ENCODE results near the gene MYCBP2. TPM values are rescaled to one million over a fixed set of nuclear protein-coding genes. Genes with fewer than 3 reads are reported as not detected.
A peak's percentile ranks its signal among the peaks of the same experiment; 100 is the strongest.

The MYCBP2 gene
- total RNA-seq, 4 donors from 2014 or later, result 115 to 165 (median 131) TPM

GRCh38 chr13:77053192-77053591, 273.7 kb downstream of the MYCBP2 start:
- H3K36me3 ChIP-seq, result peaks cover 11 to 12% of the 10 kb centered on the region in 2 donors
- H3K27ac ChIP-seq, result no peak overlapping the region
- intact Hi-C loops (cut with DNase I), result no loop called here
- peaks cover 0 to 10% of the 10 kb centered on the region in 2 donors for H3K4me1 ChIP-seq
- TF ChIP-seq POLR2A (IDR thresholded peaks at IDR 0.05), result no peak
- TF ChIP-seq, protein P1, sequence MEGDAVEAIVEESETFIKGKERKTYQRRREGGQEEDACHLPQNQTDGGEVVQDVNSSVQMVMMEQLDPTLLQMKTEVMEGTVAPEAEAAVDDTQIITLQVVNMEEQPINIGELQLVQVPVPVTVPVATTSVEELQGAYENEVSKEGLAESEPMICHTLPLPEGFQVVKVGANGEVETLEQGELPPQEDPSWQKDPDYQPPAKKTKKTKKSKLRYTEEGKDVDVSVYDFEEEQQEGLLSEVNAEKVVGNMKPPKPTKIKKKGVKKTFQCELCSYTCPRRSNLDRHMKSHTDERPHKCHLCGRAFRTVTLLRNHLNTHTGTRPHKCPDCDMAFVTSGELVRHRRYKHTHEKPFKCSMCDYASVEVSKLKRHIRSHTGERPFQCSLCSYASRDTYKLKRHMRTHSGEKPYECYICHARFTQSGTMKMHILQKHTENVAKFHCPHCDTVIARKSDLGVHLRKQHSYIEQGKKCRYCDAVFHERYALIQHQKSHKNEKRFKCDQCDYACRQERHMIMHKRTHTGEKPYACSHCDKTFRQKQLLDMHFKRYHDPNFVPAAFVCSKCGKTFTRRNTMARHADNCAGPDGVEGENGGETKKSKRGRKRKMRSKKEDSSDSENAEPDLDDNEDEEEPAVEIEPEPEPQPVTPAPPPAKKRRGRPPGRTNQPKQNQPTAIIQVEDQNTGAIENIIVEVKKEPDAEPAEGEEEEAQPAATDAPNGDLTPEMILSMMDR (IDR thresholded peaks at IDR 0.05), result no peak
- 94 to 95% methylated on average over 4 of the region's 4 CpGs for WGBS, 2 donors
- no peaks in the 10 kb centered on the region for H3K9me3 ChIP-seq
- no peak for DNase-seq
- H3K4me3 ChIP-seq (replicated peaks in 1 of 3), result no peak overlapping the region
- H3K27me3 ChIP-seq, result no peaks in the 10 kb centered on the region

GRCh38 chr13:77048681-77049080, 278.2 kb downstream of the MYCBP2 start:
- H3K9me3 ChIP-seq, result no peaks in the 10 kb centered on the region
- TF ChIP-seq, protein P1 (IDR thresholded peaks at IDR 0.05), result no peak
- TF ChIP-seq POLR2A (IDR thresholded peaks at IDR 0.05), result no peak
- H3K4me3 ChIP-seq (replicated peaks in 1 of 3), result no peak overlapping the region
- H3K27ac ChIP-seq, result no peak overlapping the region
- intact Hi-C loops (cut with DNase I), result no loop called here
- H3K4me1 ChIP-seq, result no peaks in the 10 kb centered on the region
- 82 to 83% methylated on average over 4 of the region's 4 CpGs for WGBS, 2 donors
- peaks cover 14 to 15% of the 10 kb centered on the region in 2 donors for H3K36me3 ChIP-seq
- H3K27me3 ChIP-seq, result no peaks in the 10 kb centered on the region
- DNase-seq, result no peak

DNA sequence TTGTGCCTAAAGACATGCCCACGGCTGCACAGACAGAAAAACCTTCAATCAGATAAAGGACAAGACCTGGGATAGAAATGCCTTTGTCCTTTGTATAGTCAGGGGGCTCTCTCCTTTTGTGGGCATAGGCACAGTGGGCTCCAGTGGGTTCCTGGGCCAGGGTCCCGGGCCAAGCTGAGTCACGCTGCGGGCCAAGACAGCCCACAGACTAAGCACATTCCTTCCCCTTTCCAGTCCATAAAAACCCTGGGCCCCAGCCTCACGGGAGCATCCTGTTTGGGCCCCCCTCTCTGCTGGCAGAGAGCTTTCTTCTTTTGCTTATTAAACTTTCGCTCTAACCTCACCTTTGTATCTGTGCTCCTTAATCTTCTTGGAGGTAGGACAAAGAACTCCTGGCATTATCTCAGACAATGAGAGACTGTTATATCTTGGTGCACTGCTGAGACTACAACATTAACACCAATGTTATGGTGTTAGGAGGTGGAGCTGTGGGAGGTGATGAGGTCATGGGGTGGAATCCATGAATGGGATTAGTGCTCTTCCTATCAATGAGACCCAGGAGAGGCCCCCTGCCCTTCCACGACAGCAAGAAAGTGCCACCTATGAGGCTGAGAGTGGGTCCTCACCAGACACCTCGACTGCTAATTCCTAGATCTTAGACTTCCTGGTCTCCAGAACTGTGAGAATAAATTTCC, 279.1 kb downstream of the MYCBP2 start:
- H3K9me3 ChIP-seq, result no peaks in the 10 kb centered on the region
- TF ChIP-seq, protein P1 (IDR thresholded peaks at IDR 0.05), result no peak
- TF ChIP-seq POLR2A (IDR thresholded peaks at IDR 0.05), result no peak
- H3K4me1 ChIP-seq, result peaks cover 4 to 5% of the 10 kb centered on the region in 2 donors
- DNase-seq, result no peak
- intact Hi-C loops (cut with DNase I), result no loop called here
- H3K27me3 ChIP-seq, result no peaks in the 10 kb centered on the region
- 95 to 97% methylated on average over 8 of the region's 8 CpGs for WGBS, 2 donors
- no peak overlapping the region for H3K27ac ChIP-seq
- peaks cover 11 to 14% of the 10 kb centered on the region in 2 donors for H3K36me3 ChIP-seq
- H3K4me3 ChIP-seq (replicated peaks in 1 of 3), result no peak overlapping the region

GRCh38 chr13:77042566-77043177, 284.2 kb downstream of the MYCBP2 start:
- intact Hi-C loops (cut with DNase I), result no loop called here
- Histone ChIP-seq H3K27ac (peak overlapping the region; percentile 5 to 63 (median 57)), H3K36me3 (peaks cover 6% of the 10 kb centered on the region in 2 donors), H3K9me3 (no peaks in the 10 kb centered on the region), H3K4me1 (peaks cover 8 to 10% of the 10 kb centered on the region in 2 donors), H3K27me3 (no peaks in the 10 kb centered on the region), H3K4me3 (replicated peaks in 1 of 3) (no peak overlapping the region)
- TF ChIP-seq, protein P1 (IDR thresholded peaks at IDR 0.05), result no peak
- TF ChIP-seq POLR2A (IDR thresholded peaks at IDR 0.05), result no peak
- 50 to 64% methylated on average over 5 of the region's 5 CpGs for WGBS, 2 donors
- DNase-seq, result no peak

GRCh38 chr13:77040835-77041234, 286.1 kb downstream of the MYCBP2 start:
- H3K27ac ChIP-seq, result no peak overlapping the region
- H3K4me3 ChIP-seq (replicated peaks in 1 of 3), result no peak overlapping the region
- H3K9me3 ChIP-seq, result no peaks in the 10 kb centered on the region
- TF ChIP-seq POLR2A (IDR thresholded peaks at IDR 0.05), result no peak
- TF ChIP-seq, protein P1 (IDR thresholded peaks at IDR 0.05), result no peak
- whole genome bisulfite sequencing, 2 donors, result 93 to 95% methylated on average over 9 of the region's 9 CpGs
- peaks cover 6% of the 10 kb centered on the region in 2 donors for H3K36me3 ChIP-seq
- intact Hi-C loops (cut with DNase I), result no loop called here
- H3K27me3 ChIP-seq, result no peaks in the 10 kb centered on the region
- H3K4me1 ChIP-seq, result peaks cover 19 to 20% of the 10 kb centered on the region in 2 donors
- no peak for DNase-seq
